GM19468 (cell line): Measurements from ENCODE around the gene EPB41L2.
"Not testable (repeated sequence)": the region's sequence is repeated elsewhere in the genome, so short reads cannot be mapped to it uniquely, and the experiment has no call there.

Experiments used
- ATAC-seq: cut with Tn5 transposase; IDR thresholded peaks from one replicate; pipeline ENCODE4 v1.9.1; 2021; ENCODE audit warnings: mild to moderate bottlenecking, moderate library complexity, moderate number of reproducible peaks; ENCODE audit not compliant: unreplicated experiment; ENCODE audit errors: extremely low read depth

EPB41L2 gene

DNA sequence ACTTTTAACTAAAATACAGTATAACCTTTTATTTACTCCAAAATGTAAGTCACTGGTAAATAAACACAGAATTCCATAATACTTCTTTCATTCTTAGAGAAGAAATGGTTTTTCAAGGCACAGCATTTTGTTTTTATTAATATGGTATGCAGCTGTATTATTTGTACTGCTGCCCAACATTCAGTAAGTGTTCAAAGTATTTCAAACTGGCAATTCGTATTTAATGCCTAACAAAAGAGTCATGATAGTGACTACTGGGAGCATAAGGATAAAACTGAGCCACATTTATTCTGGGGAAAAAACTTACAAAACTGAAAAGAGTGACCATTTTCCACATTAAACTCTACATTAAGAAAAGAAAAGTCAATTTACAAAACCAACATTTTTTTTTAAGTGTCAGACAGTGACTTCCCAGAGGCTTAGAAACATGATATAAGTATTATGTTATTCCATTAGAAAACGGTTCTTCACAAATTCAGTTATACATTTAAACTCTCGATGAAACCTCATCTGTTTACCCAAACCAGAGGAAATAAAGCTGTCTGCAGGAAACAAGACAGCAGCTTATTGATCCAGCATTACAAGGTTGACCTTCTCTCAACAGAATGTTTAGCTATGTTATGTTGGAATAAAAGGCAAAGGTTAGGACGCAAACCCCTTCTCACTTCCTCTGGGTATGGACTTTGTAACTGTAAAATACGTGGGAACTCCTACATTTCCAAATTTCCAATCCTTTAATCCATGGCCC lies 24.3 kb downstream of the EPB41L2 start:
- no peak for ATAC-seq

- no peak for ATAC-seq
These were observed 25.7 kb downstream of the EPB41L2 start for GRCh38 chr6:131037194-131037897.

DNA sequence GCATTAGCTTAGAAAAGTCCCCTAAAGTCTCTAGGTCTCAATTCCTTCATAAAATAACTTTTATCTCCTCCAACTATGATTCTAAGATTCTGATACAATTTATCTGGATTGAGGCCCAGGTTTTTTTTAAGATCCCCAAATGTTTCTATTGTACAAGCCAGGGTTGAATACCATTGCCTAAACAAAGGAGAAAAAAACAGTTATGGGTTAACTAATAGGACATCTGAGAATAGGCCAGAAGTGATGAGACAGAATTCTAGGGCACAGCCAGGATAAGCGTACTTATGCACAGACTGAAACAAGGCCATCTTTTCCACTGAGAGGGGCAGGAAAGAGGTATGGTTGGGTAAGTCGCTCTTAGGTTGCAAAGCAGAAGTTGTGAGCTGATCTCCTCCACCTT lies 26.4 kb downstream of the EPB41L2 start:
- no peak for ATAC-seq

GRCh38 chr6:131036143-131036542 lies 26.9 kb downstream of the EPB41L2 start:
- no peak for ATAC-seq

GRCh38 chr6:131035582-131035981 lies 27.5 kb downstream of the EPB41L2 start:
- no peak for ATAC-seq

- no peak for ATAC-seq
These were observed 29.4 kb downstream of the EPB41L2 start for GRCh38 chr6:131033631-131034030.

- ATAC-seq: peak; percentile 62
These were observed 33.3 kb downstream of the EPB41L2 start for GRCh38 chr6:131029626-131030297.

GRCh38 chr6:131027326-131027725 lies 35.7 kb downstream of the EPB41L2 start:
- no peak for ATAC-seq

DNA sequence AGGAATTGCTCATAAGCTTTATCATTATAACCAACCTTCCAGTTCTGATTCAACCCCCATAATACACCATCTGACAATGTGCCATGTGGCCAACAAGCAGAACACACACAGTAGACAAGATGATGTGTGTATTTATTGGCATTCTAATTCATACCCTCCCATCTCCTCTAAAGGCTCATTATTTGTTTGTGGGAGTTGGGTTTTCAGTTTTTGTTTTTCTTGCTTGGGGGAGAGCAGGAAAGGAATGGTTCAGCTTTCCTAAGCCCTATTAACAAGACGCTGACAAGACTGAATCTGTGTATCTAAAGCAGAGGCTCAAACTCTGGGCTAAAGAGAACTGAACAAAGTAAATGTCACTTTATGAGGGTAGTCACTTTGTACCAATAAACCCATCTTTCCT lies 36.8 kb downstream of the EPB41L2 start:
- ATAC-seq: no peak

- no peak for ATAC-seq
These were observed 38.5 kb downstream of the EPB41L2 start for GRCh38 chr6:131024565-131024964.

- no peak for ATAC-seq
These were observed 39.1 kb downstream of the EPB41L2 start for GRCh38 chr6:131023834-131024504.

- ATAC-seq: no peak
These were observed 40.4 kb downstream of the EPB41L2 start for GRCh38 chr6:131022691-131023090.

DNA sequence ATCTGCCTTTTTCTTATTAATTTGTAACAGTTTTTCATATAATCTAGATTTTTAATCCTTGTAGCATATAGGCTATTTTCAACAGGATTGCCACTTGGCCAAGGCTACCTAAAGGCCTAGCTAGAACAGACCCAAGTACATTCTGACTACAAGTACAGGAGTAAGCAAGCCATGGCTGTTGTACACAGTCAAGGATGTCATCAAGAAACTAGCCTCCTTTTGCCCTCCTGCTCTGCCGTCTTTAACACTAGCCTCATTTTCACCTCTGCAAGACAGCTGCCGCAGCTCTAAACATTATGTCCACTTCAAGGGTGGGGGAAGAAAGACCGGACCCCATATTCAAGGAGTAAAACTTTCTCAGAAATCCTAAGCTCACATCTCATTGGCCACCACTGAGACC lies 45.1 kb downstream of the EPB41L2 start:
- ATAC-seq: no peak

GRCh38 chr6:131015630-131016263 lies 47.3 kb downstream of the EPB41L2 start:
- no peak for ATAC-seq

- ATAC-seq: no peak
These were observed 47.9 kb downstream of the EPB41L2 start for GRCh38 chr6:131015025-131015591.

- ATAC-seq: no peak
These were observed 48.8 kb downstream of the EPB41L2 start for GRCh38 chr6:131014080-131014776.

- ATAC-seq: no peak
These were observed 49.5 kb downstream of the EPB41L2 start for GRCh38 chr6:131013495-131013894.

- ATAC-seq: no peak
These were observed 53.3 kb downstream of the EPB41L2 start for GRCh38 chr6:131009790-131010189.

- not testable (repeated sequence) for ATAC-seq
These were observed 54.1 kb downstream of the EPB41L2 start for GRCh38 chr6:131008965-131009364.
